ENCODE results near the gene H2AZ1. TPM values are rescaled to one million over a fixed set of nuclear protein-coding genes. Genes with fewer than 3 reads are reported as not detected.
A peak's percentile ranks its signal among the peaks of the same experiment; 100 is the strongest.

H2AZ1 gene
- total and polyA plus RNA-seq, 2 experiments from 2014 or later: 189 to 454 TPM

GRCh38 chr4:99968330-99968729 lies 18.3 kb upstream of the H2AZ1 start:
- peaks cover 22% of the 10 kb centered on the region for H3K4me1 ChIP-seq (ENCODE audit: insufficient read depth)
- no peaks in the 10 kb centered on the region for H4K20me1 ChIP-seq (ENCODE audit: insufficient read depth)
- no peak for TF ChIP-seq EZH2 (IDR thresholded peaks at IDR 0.05; ENCODE audit: insufficient read depth, poor library complexity, severe bottlenecking)
- no peak for TF ChIP-seq EZH2phosphoT487 (IDR thresholded peaks at IDR 0.05; ENCODE audit: insufficient read depth, low read depth)
- in situ Hi-C loops (cut with MboI): no loop called here
- DNase-seq: peak; percentile 80
- peak overlapping the region; percentile 50 for H2AFZ ChIP-seq
- peak overlapping the region; percentile 68 for H3K4me2 ChIP-seq (ENCODE audit: unreplicated experiment)
- WGBS, 2 experiments (ENCODE audit: low coverage in 1 of 2, low lambda C conversion rate in 2 of 2, missing lambda C conversion rate in 2 of 2): 0% methylated on average over 1 of the region's 1 CpG
- peaks cover 10% of the 10 kb centered on the region for H3F3A ChIP-seq (ENCODE audit: insufficient read depth)
- peak overlapping the region; percentile 33; the same call in 1 of the 2 replicates for H3K27ac ChIP-seq
- no peak overlapping the region for H3K9ac ChIP-seq
- no peaks in the 10 kb centered on the region for H3K27me3 ChIP-seq (replicated peaks; ENCODE audit: insufficient read depth)
- no peaks in the 10 kb centered on the region for H3K36me3 ChIP-seq (ENCODE audit: low read depth)
- H3K79me2 ChIP-seq (ENCODE audit: insufficient read depth): no peaks in the 10 kb centered on the region
- no peaks in the 10 kb centered on the region for H3K9me2 ChIP-seq (ENCODE audit: insufficient read depth)
- no peaks in the 10 kb centered on the region for H3K9me3 ChIP-seq (ENCODE audit: low read depth)
- H3K4me3 ChIP-seq: no peak overlapping the region; the same call in 1 of the 2 replicates

- peak; percentile 40 for DNase-seq
- no peaks in the 10 kb centered on the region for H3K27me3 ChIP-seq (replicated peaks; ENCODE audit: insufficient read depth)
- no peaks in the 10 kb centered on the region for H3K9me2 ChIP-seq (ENCODE audit: insufficient read depth)
- H3K36me3 ChIP-seq (ENCODE audit: low read depth): no peaks in the 10 kb centered on the region
- H4K20me1 ChIP-seq (ENCODE audit: insufficient read depth): no peaks in the 10 kb centered on the region
- in situ Hi-C loops (cut with MboI): no loop called here
- no peak overlapping the region for H3K9ac ChIP-seq
- no peaks in the 10 kb centered on the region for H3K79me2 ChIP-seq (ENCODE audit: insufficient read depth)
- H3K4me1 ChIP-seq (ENCODE audit: insufficient read depth): peaks cover 22% of the 10 kb centered on the region
- peaks cover 11% of the 10 kb centered on the region for H3F3A ChIP-seq (ENCODE audit: insufficient read depth)
- TF ChIP-seq EZH2phosphoT487 (IDR thresholded peaks at IDR 0.05; ENCODE audit: insufficient read depth, low read depth) (no peak), EZH2 (IDR thresholded peaks at IDR 0.05; ENCODE audit: insufficient read depth, poor library complexity, severe bottlenecking) (no peak)
- H3K27ac ChIP-seq: no peak overlapping the region
- no peaks in the 10 kb centered on the region for H3K9me3 ChIP-seq (ENCODE audit: low read depth)
- WGBS, 2 experiments (ENCODE audit: low coverage in 1 of 2, low lambda C conversion rate in 2 of 2, missing lambda C conversion rate in 2 of 2): 51 to 63% methylated on average over 3 of the region's 3 CpGs
- no peak overlapping the region for H3K4me2 ChIP-seq (ENCODE audit: unreplicated experiment)
- no peak overlapping the region for H3K4me3 ChIP-seq
- peak overlapping the region; percentile 13; the same call in 1 of the 2 replicates for H2AFZ ChIP-seq
Measured at GRCh38 chr4:99966692-99967091, 16.6 kb upstream of the H2AZ1 start.

- no peak overlapping the region for H2AFZ ChIP-seq
Measured at GRCh38 chr4:99965674-99966350, 15.7 kb upstream of the H2AZ1 start.

GRCh38 chr4:99965173-99965572 lies 15.1 kb upstream of the H2AZ1 start:
- Histone ChIP-seq H3K4me1 (ENCODE audit: insufficient read depth) (peaks cover 36% of the 10 kb centered on the region), H3K36me3 (ENCODE audit: low read depth) (no peaks in the 10 kb centered on the region), H3K9ac (no peak overlapping the region), H3K4me2 (ENCODE audit: unreplicated experiment) (no peak overlapping the region), H2AFZ (no peak overlapping the region), H3K27me3 (replicated peaks; ENCODE audit: insufficient read depth) (no peaks in the 10 kb centered on the region), H3F3A (ENCODE audit: insufficient read depth) (peaks cover 24% of the 10 kb centered on the region), H3K9me3 (ENCODE audit: low read depth) (no peaks in the 10 kb centered on the region), H4K20me1 (ENCODE audit: insufficient read depth) (no peaks in the 10 kb centered on the region), H3K9me2 (ENCODE audit: insufficient read depth) (no peaks in the 10 kb centered on the region), H3K4me3 (no peak overlapping the region), H3K79me2 (ENCODE audit: insufficient read depth) (no peaks in the 10 kb centered on the region), H3K27ac (no peak overlapping the region)
- TF ChIP-seq EZH2phosphoT487 (IDR thresholded peaks at IDR 0.05; ENCODE audit: insufficient read depth, low read depth) (no peak), EZH2 (IDR thresholded peaks at IDR 0.05; ENCODE audit: insufficient read depth, poor library complexity, severe bottlenecking) (no peak)
- in situ Hi-C loops (cut with MboI): no loop called here
- DNase-seq: no peak

More at GRCh38 chr4:99965674-99966350, 15.7 kb upstream of the H2AZ1 start:
- Histone ChIP-seq H3K27me3 (replicated peaks; ENCODE audit: insufficient read depth) (no peaks in the 10 kb centered on the region), H3K9me2 (ENCODE audit: insufficient read depth) (no peaks in the 10 kb centered on the region), H3K79me2 (ENCODE audit: insufficient read depth) (no peaks in the 10 kb centered on the region), H3K4me3 (no peak overlapping the region), H3K27ac (no peak overlapping the region), H4K20me1 (ENCODE audit: insufficient read depth) (no peaks in the 10 kb centered on the region), H3K9me3 (ENCODE audit: low read depth) (no peaks in the 10 kb centered on the region), H3F3A (ENCODE audit: insufficient read depth) (peaks cover 19% of the 10 kb centered on the region), H3K36me3 (ENCODE audit: low read depth) (no peaks in the 10 kb centered on the region), H3K9ac (no peak overlapping the region), H3K4me1 (ENCODE audit: insufficient read depth) (peaks cover 31% of the 10 kb centered on the region), H3K4me2 (ENCODE audit: unreplicated experiment) (no peak overlapping the region)
- WGBS, 2 experiments (ENCODE audit: low coverage in 1 of 2, low lambda C conversion rate in 2 of 2, missing lambda C conversion rate in 2 of 2): 67 to 75% methylated on average over 5 of the region's 5 CpGs
- DNase-seq: no peak
- in situ Hi-C loops (cut with MboI): no loop called here
- TF ChIP-seq EZH2 (IDR thresholded peaks at IDR 0.05; ENCODE audit: insufficient read depth, poor library complexity, severe bottlenecking) (no peak), EZH2phosphoT487 (IDR thresholded peaks at IDR 0.05; ENCODE audit: insufficient read depth, low read depth) (no peak)

Measured in GM23248 (cell line).